Keratinocyte (primary cell): Measurements from ENCODE around the gene USP50. TPM values are rescaled to one million over a fixed set of nuclear protein-coding genes. Genes with fewer than 3 reads are reported as not detected.

Experiments used
- DNase-seq: peaks from one replicate; pipeline ENCODE4 v3.0.0-alpha.2; 2011; ENCODE audit warnings: low read depth, missing footprints, low spot score
- FAIRE-seq: peaks from 2 replicates; lab custom pipeline; 2011; peaks lifted over from hg19 to GRCh38; lab: Jason Lieb, UNC
- H2AFZ ChIP-seq: 2 replicates; pipeline ENCODE4 v1.6.0; 2012; ENCODE audit warnings: low read length, control low read depth, inconsistent platforms; ENCODE audit not compliant: control insufficient read depth
- H3K27ac ChIP-seq: 2 replicates; pipeline ENCODE4 v1.5.1; 2011; ENCODE audit warnings: low read length; ENCODE audit not compliant: control insufficient read depth, insufficient read depth
- H3K27me3 ChIP-seq: 3 replicates; pipeline ENCODE4 v1.6.0; 2011; ENCODE audit warnings: low read length; ENCODE audit not compliant: control insufficient read depth, insufficient read depth; ENCODE audit errors: extremely low read depth
- H3K36me3 ChIP-seq, 2 experiments: 2 replicates in 1 of 2; 3 replicates in 1 of 2; pipeline ENCODE4 v1.5.1; 2011; ENCODE audit warnings: low read length in 2 of 2, mild to moderate bottlenecking in 1 of 2; ENCODE audit not compliant: control insufficient read depth in 2 of 2, insufficient read depth in 2 of 2; ENCODE audit errors: extremely low read depth in 1 of 2
- H3K4me1 ChIP-seq: 3 replicates; pipeline ENCODE4 v1.5.1; 2011; ENCODE audit warnings: low read length; ENCODE audit not compliant: control insufficient read depth, insufficient read depth; ENCODE audit errors: extremely low read depth
- H3K4me2 ChIP-seq: 3 replicates; pipeline ENCODE4 v1.6.0; 2011; ENCODE audit warnings: low read depth, low read length; ENCODE audit not compliant: control insufficient read depth, insufficient read depth; ENCODE audit errors: extremely low read depth
- H3K4me3 ChIP-seq, 3 experiments: fragments of 200-600 bp in 1 of 3; sonication (generic) in 1 of 3; 2 replicates in 2 of 3; 3 replicates in 1 of 3; pipeline ENCODE4 v1.5.1; 2011 to 2016; ENCODE audit warnings: low read length in 3 of 3, mild to moderate bottlenecking in 3 of 3, control low read depth in 2 of 3, inconsistent platforms in 1 of 3, low read depth in 1 of 3, mixed read lengths in 1 of 3, mixed run types in 1 of 3, moderate library complexity in 1 of 3; ENCODE audit not compliant: control insufficient read depth in 2 of 3, insufficient read depth in 2 of 3; ENCODE audit errors: extremely low read depth in 1 of 3
- H3K79me2 ChIP-seq: 2 replicates; pipeline ENCODE4 v1.6.0; 2012; ENCODE audit warnings: low read length; ENCODE audit not compliant: control insufficient read depth, insufficient read depth
- H3K9ac ChIP-seq: 3 replicates; pipeline ENCODE4 v1.6.0; 2011; ENCODE audit warnings: low read length; ENCODE audit not compliant: control insufficient read depth, insufficient read depth; ENCODE audit errors: extremely low read depth
- H3K9me1 ChIP-seq: 3 replicates; pipeline ENCODE4 v1.6.0; 2011; ENCODE audit warnings: low read length; ENCODE audit not compliant: control insufficient read depth, insufficient read depth; ENCODE audit errors: extremely low read depth
- H3K9me3 ChIP-seq: 2 replicates; pipeline ENCODE4 v1.5.1; 2012; ENCODE audit warnings: low read depth, low read length; ENCODE audit not compliant: control insufficient read depth
- H4K20me1 ChIP-seq: 3 replicates; pipeline ENCODE4 v1.6.0; 2011; ENCODE audit warnings: low read length; ENCODE audit not compliant: control insufficient read depth, insufficient read depth; ENCODE audit errors: extremely low read depth
- EZH2 ChIP-seq: IDR thresholded peaks from one replicate; pipeline ENCODE4 v1.6.1; 2012; ENCODE audit warnings: inconsistent platforms, mild to moderate bottlenecking, low read length, moderate library complexity
- dilution Hi-C: fragments of 300-500 bp; cut with MboI; formaldehyde crosslinking; loops from one replicate; pipeline ENCODE4 v1.7.0; 2020; ENCODE audit warnings: low sequenced_read_pairs; ENCODE audit not compliant: extremely low pct_ligation_motif_present
- polyA plus RNA-seq, 5 experiments: library from polyadenylated mRNA; depleted of rRNA in 3 of 5; stranded (reverse) in 3 of 5; stranded (forward) in 1 of 5; unstranded in 1 of 5; fragments of >200 nt; gene quantifications; 1 replicate in 1 of 5; 2 replicates in 3 of 5; 3 replicates in 1 of 5; pipeline versions ENCODE4 v1.2.1 to v1.2.3, GENCODE V29; 2011 to 2012; ENCODE audit warnings: missing spikeins in 2 of 5, low read depth in 1 of 5, low replicate concordance in 1 of 5
- TF ChIP-seq, protein P1 (sequence below), 3 experiments: IDR thresholded peaks in 1 of 3; conservative IDR thresholded peaks in 1 of 3; optimal IDR thresholded peaks in 1 of 3; 2 replicates in 2 of 3; 3 replicates in 1 of 3; pipeline versions ENCODE3 to v1.5.1; 2011; ENCODE audit warnings: low read length in 3 of 3, mild to moderate bottlenecking in 3 of 3, moderate library complexity in 2 of 3, control low read depth in 1 of 3, inconsistent platforms in 1 of 3; ENCODE audit not compliant: insufficient read depth in 2 of 3; ENCODE audit errors: extremely low read depth in 1 of 3

The USP50 gene
- polyA plus RNA-seq, 1 donor (not counting 4 experiments of a cell fraction or from before 2014, with no cell fraction given) = not detected

GRCh38 chr15:50501815-50502214 lies 44.7 kb downstream of the USP50 start:
- no peaks in the 10 kb centered on the region for H3K79me2 ChIP-seq
- H3K4me3 ChIP-seq = no peak overlapping the region
- H3K27me3 ChIP-seq = no peaks in the 10 kb centered on the region
- H3K4me1 ChIP-seq = no peaks in the 10 kb centered on the region
- no peaks in the 10 kb centered on the region for H3K9me3 ChIP-seq
- FAIRE-seq (no peak), DNase-seq (no peak)
- TF ChIP-seq EZH2 = no peak
- TF ChIP-seq, protein P1, sequence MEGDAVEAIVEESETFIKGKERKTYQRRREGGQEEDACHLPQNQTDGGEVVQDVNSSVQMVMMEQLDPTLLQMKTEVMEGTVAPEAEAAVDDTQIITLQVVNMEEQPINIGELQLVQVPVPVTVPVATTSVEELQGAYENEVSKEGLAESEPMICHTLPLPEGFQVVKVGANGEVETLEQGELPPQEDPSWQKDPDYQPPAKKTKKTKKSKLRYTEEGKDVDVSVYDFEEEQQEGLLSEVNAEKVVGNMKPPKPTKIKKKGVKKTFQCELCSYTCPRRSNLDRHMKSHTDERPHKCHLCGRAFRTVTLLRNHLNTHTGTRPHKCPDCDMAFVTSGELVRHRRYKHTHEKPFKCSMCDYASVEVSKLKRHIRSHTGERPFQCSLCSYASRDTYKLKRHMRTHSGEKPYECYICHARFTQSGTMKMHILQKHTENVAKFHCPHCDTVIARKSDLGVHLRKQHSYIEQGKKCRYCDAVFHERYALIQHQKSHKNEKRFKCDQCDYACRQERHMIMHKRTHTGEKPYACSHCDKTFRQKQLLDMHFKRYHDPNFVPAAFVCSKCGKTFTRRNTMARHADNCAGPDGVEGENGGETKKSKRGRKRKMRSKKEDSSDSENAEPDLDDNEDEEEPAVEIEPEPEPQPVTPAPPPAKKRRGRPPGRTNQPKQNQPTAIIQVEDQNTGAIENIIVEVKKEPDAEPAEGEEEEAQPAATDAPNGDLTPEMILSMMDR (optimal IDR thresholded peaks at IDR 0.05 in 1 of 3, IDR thresholded peaks at IDR 0.05 in 1 of 3, conservative IDR thresholded peaks at IDR 0.05 in 1 of 3; ENCODE audit: extremely low read depth in 1 of 3, insufficient read depth in 2 of 3, low read length in 3 of 3) = no peak
- H4K20me1 ChIP-seq = no peaks in the 10 kb centered on the region
- H3K4me2 ChIP-seq = no peak overlapping the region
- no peak overlapping the region for H3K9ac ChIP-seq
- H2AFZ ChIP-seq = no peak overlapping the region
- peaks cover 9 to 17% of the 10 kb centered on the region in 2 experiments for H3K36me3 ChIP-seq
- no peaks in the 10 kb centered on the region for H3K9me1 ChIP-seq
- no peak overlapping the region for H3K27ac ChIP-seq
- dilution Hi-C loops = no loop called here

DNA sequence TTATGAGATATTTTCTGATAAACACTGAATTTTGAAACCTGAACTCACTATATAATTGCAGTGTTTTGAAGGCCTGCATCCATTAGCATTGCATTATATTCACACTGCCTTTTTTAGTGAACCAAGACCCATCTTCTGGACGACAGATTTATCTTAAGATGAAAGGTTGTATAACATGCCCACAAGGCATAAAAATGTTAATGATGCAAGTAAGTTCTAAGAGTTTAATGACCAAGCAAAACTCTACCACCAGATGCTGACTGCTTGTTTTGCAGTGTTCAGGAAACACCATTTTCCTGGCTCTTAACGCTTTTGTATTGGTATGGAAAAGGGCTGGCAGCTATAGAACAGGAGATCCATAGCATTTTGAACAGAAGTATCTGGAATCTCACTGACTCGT lies 46.1 kb downstream of the USP50 start:
- H3K27ac ChIP-seq = no peak overlapping the region
- H3K36me3 ChIP-seq = peaks cover 9 to 19% of the 10 kb centered on the region in 2 experiments
- H2AFZ ChIP-seq = no peak overlapping the region
- H3K79me2 ChIP-seq = no peaks in the 10 kb centered on the region
- H3K9ac ChIP-seq = no peak overlapping the region
- H3K9me1 ChIP-seq = no peaks in the 10 kb centered on the region
- FAIRE-seq = no peak
- no peaks in the 10 kb centered on the region for H4K20me1 ChIP-seq
- H3K9me3 ChIP-seq = no peaks in the 10 kb centered on the region
- H3K4me1 ChIP-seq = no peaks in the 10 kb centered on the region
- no peak overlapping the region for H3K4me2 ChIP-seq
- no peaks in the 10 kb centered on the region for H3K27me3 ChIP-seq
- DNase-seq = no peak
- TF ChIP-seq, protein P1 (optimal IDR thresholded peaks at IDR 0.05 in 1 of 3, IDR thresholded peaks at IDR 0.05 in 1 of 3, conservative IDR thresholded peaks at IDR 0.05 in 1 of 3; ENCODE audit: extremely low read depth in 1 of 3, insufficient read depth in 2 of 3, low read length in 3 of 3) = no peak
- no peak for TF ChIP-seq EZH2
- H3K4me3 ChIP-seq = no peak overlapping the region
- dilution Hi-C loops = no loop called here
